HepG2 (cell line): ENCODE measurements around the gene CPB2. TPM values are rescaled to one million over a fixed set of nuclear protein-coding genes. Genes with fewer than 3 reads are reported as not detected.
A peak's percentile ranks its signal among the peaks of the same experiment; 100 is the strongest.

Experiments
- ATAC-seq: fragments of 200-7000 bp; cut with Tn5 transposase; 3 replicates; pipeline ENCODE4 v1.9.1; 2020; ENCODE audit warnings: mild to moderate bottlenecking, moderate library complexity
- BruUV-seq: library from RNA; stranded (reverse); fragments of 400-500 nt; replicated peaks from 2 replicates; lab custom pipeline; 2021; lab: Mats Ljungman, UMichigan
- CTCF ChIA-PET: fragments of 300-600 bp; formaldehyde crosslinking; extraction: SDS; loops from one replicate; lab custom pipeline; 2021; ENCODE audit warnings: low total read pairs, inconsistent platforms, low intra/inter-chr PET ratio; lab: Yijun Ruan, JAX
- POLR2A ChIA-PET: fragments of 350-600 bp; sonication (Branson Sonifier 250); formaldehyde crosslinking; loops from one replicate; lab custom pipeline; 2020; ENCODE audit warnings: antibody characterized with exemption, inconsistent platforms; lab: Yijun Ruan, JAX
- DNase-seq: peaks from one replicate; pipeline ENCODE4 v3.0.0-alpha.2; 2015; ENCODE audit warnings: low spot score
- FAIRE-seq: peaks from 3 replicates; lab custom pipeline; 2011; peaks lifted over from hg19 to GRCh38; lab: Jason Lieb, UNC
- H2AFZ ChIP-seq: one replicate; pipeline ENCODE4 v1.6.1; 2011; ENCODE audit warnings: low read length, inconsistent platforms
- H3K27ac ChIP-seq: fragments of 300-600 bp; 3 replicates; pipeline ENCODE4 v1.8.0; 2011; ENCODE audit warnings: mixed run types, mild to moderate bottlenecking, mixed read lengths, low read length, inconsistent platforms; ENCODE audit not compliant: insufficient read depth; ENCODE audit errors: extremely low read length
- H3K27me3 ChIP-seq, 2 experiments: fragments of 200-600 bp in 1 of 2; 2 replicates in 1 of 2; 3 replicates in 1 of 2; pipeline versions ENCODE4 v1.6.0 to v1.8.0; 2011; ENCODE audit warnings: low read length in 2 of 2, mild to moderate bottlenecking in 2 of 2, moderate library complexity in 2 of 2, inconsistent platforms in 1 of 2; ENCODE audit not compliant: insufficient read depth in 2 of 2, control insufficient read depth in 1 of 2
- H3K36me3 ChIP-seq, 2 experiments: fragments of 200-600 bp in 1 of 2; replicated peaks in 1 of 2; 2 replicates in 1 of 2; 3 replicates in 1 of 2; pipeline versions ENCODE4 v1.5.1 to v1.8.0; 2011; ENCODE audit warnings: low read length in 2 of 2, inconsistent platforms in 1 of 2; ENCODE audit not compliant: insufficient read depth in 2 of 2, control insufficient read depth in 1 of 2
- H3K4me1 ChIP-seq: 2 replicates; pipeline ENCODE4 v1.5.1; 2012; ENCODE audit warnings: low read length, inconsistent platforms; ENCODE audit not compliant: insufficient read depth
- H3K4me2 ChIP-seq: 2 replicates; pipeline ENCODE4 v1.6.0; 2011; ENCODE audit warnings: low read depth, low read length, inconsistent platforms
- H3K4me3 ChIP-seq, 3 experiments: fragments of 200-600 bp in 1 of 3; sonication (generic), shearing (Covaris generic) in 1 of 3; replicated peaks in 1 of 3; 2 replicates each; pipeline ENCODE4 v1.5.1; 2011 to 2016; ENCODE audit warnings: low read length in 3 of 3, inconsistent platforms in 2 of 3, low read depth in 2 of 3, mild to moderate bottlenecking in 2 of 3, control low read depth in 1 of 3, mixed read lengths in 1 of 3; ENCODE audit not compliant: insufficient read depth in 1 of 3
- H3K79me2 ChIP-seq: one replicate; pipeline ENCODE4 v1.6.1; 2011; ENCODE audit warnings: low read length, inconsistent platforms; ENCODE audit not compliant: insufficient read depth
- H3K9ac ChIP-seq: 2 replicates; pipeline ENCODE4 v1.6.0; 2011; ENCODE audit warnings: mild to moderate bottlenecking, low read depth, low read length, inconsistent platforms; ENCODE audit not compliant: insufficient read depth
- H3K9me3 ChIP-seq: 2 replicates; pipeline ENCODE4 v1.5.1; 2012; ENCODE audit warnings: mild to moderate bottlenecking, low read length
- H4K20me1 ChIP-seq: 2 replicates; pipeline ENCODE4 v1.6.0; 2011; ENCODE audit warnings: inconsistent platforms, mild to moderate bottlenecking, low read length, moderate library complexity; ENCODE audit not compliant: insufficient read depth
- BATF2 ChIP-seq: sonication (generic); formaldehyde crosslinking; IDR thresholded peaks from 2 replicates; pipeline ENCODE4 v1.8.0; 2022; ENCODE audit warnings: mild to moderate bottlenecking, missing genetic modification reagents, moderate library complexity
- CEBPB ChIP-seq: IDR thresholded peaks from 2 replicates; pipeline ENCODE4 v1.6.1; 2011; ENCODE audit warnings: low read depth, low read length, improper control_type of control experiment, borderline replicate concordance
- FOXM1 ChIP-seq: sonication (generic); formaldehyde crosslinking; IDR thresholded peaks from 2 replicates; pipeline ENCODE4 v1.5.0; 2020; ENCODE audit warnings: missing genetic modification reagents
- GFI1 ChIP-seq: sonication (generic); formaldehyde crosslinking; IDR thresholded peaks from 2 replicates; pipeline ENCODE4 v1.5.0; 2020; ENCODE audit warnings: missing genetic modification reagents, mild to moderate bottlenecking, borderline replicate concordance
- PTBP1 ChIP-seq: fragments of 200-400 bp; formaldehyde crosslinking; IDR thresholded peaks from 2 replicates; pipeline ENCODE4 v1.6.1; 2018; ENCODE audit warnings: low read length, low read depth; ENCODE audit not compliant: poor library complexity, severe bottlenecking
- REL ChIP-seq: sonication (generic); formaldehyde crosslinking; conservative IDR thresholded peaks from 2 replicates; pipeline ENCODE4 v1.8.0; 2022; ENCODE audit warnings: mild to moderate bottlenecking, missing genetic modification reagents, moderate library complexity
- SMARCE1 ChIP-seq: fragments of 450-650 bp; IDR thresholded peaks from 2 replicates; pipeline ENCODE4 v1.6.1; 2017; ENCODE audit warnings: borderline replicate concordance
- SUZ12 ChIP-seq: fragments of 150-350 bp; IDR thresholded peaks from 2 replicates; pipeline ENCODE4 v1.6.1; 2014; ENCODE audit warnings: low read depth, low read length
- THYN1 ChIP-seq: sonication (generic); formaldehyde crosslinking; IDR thresholded peaks from 2 replicates; pipeline ENCODE4 v1.8.1; 2023; ENCODE audit warnings: low read depth, mild to moderate bottlenecking, moderate library complexity, missing genetic modification reagents, borderline replicate concordance
- ZNF276 ChIP-seq: sonication (generic); formaldehyde crosslinking; IDR thresholded peaks from 2 replicates; pipeline ENCODE4 v1.4.0; 2020; ENCODE audit warnings: mild to moderate bottlenecking, low read depth, missing genetic modification reagents
- ZNF30 ChIP-seq: sonication (generic); formaldehyde crosslinking; IDR thresholded peaks from 2 replicates; pipeline ENCODE4 v1.5.0; 2020; ENCODE audit warnings: mild to moderate bottlenecking, missing genetic modification reagents
- ZNF496 ChIP-seq: sonication (generic); formaldehyde crosslinking; IDR thresholded peaks from 2 replicates; pipeline ENCODE4 v1.8.1; 2023; ENCODE audit warnings: mild to moderate bottlenecking, moderate library complexity, missing genetic modification reagents; ENCODE audit not compliant: insufficient replicate concordance
- ZNF770 ChIP-seq: sonication (generic); formaldehyde crosslinking; IDR thresholded peaks from 2 replicates; pipeline ENCODE4 v1.5.0; 2020; ENCODE audit warnings: mild to moderate bottlenecking, missing genetic modification reagents
- ZNF816 ChIP-seq: sonication (generic); formaldehyde crosslinking; IDR thresholded peaks from 2 replicates; pipeline ENCODE4 v1.8.0; 2022; ENCODE audit warnings: missing genetic modification reagents, mild to moderate bottlenecking, borderline replicate concordance
- WGBS: methylation state at CpG from one replicate; pipeline ENCODE4 v1.1.6; 2017; ENCODE audit warnings: low lambda C conversion rate; 5-methylcytosine and 5-hydroxymethylcytosine counted together
- in situ Hi-C: cut with HindIII; loops from 2 replicates; pipeline ENCODE4 v1.10.0; 2017; ENCODE audit warnings: low pct_unique_long_range_greater_than_20kb; ENCODE audit not compliant: extremely low pct_ligation_motif_present
- intact Hi-C: fragments of 100-400 bp; cut with micrococcal nuclease; formaldehyde crosslinking; loops from one replicate; pipeline ENCODE4 v1.10.0; 2022; ENCODE audit not compliant: unreplicated experiment
- polyA plus RNA-seq, 8 experiments: library from polyadenylated mRNA; depleted of rRNA in 3 of 8; stranded (reverse) in 7 of 8; unstranded in 1 of 8; fragments of >200 nt; fragmentation: Illumina TruSeq in 4 of 8; extraction: Trizol in 4 of 8; gene quantifications; 2 replicates each; pipeline versions ENCODE4 v1.2.1 to v1.2.3, GENCODE V29; 2011 to 2016; ENCODE audit warnings: low read depth in 4 of 8, missing spikeins in 1 of 8, mixed read lengths in 1 of 8; ENCODE audit not compliant: insufficient read depth in 1 of 8
- total RNA-seq, 5 experiments: library from RNA; depleted of rRNA; stranded (reverse); fragments of >200 nt; fragmentation: Illumina TruSeq; extraction: Trizol; gene quantifications; 2 replicates each; pipeline ENCODE4 v1.2.3, GENCODE V29; 2016; ENCODE audit warnings: low read depth in 1 of 5

The CPB2 gene
- total and polyA plus RNA-seq, 2 of the 13 experiments (the other 11 are each of a cell fraction or from before 2014, with no cell fraction given): 125 to 140 TPM

GRCh38 chr13:46025157-46025556, 79.7 kb downstream of the CPB2 start:
- no peak overlapping the region for H3K4me2 ChIP-seq
- 95% methylated on average over 4 of the region's 4 CpGs for WGBS
- in situ Hi-C loops: no loop called here
- peaks cover 4% of the 10 kb centered on the region; the same call in 1 of the 2 replicates for H3K9me3 ChIP-seq
- no peak for DNase-seq
- no peaks in the 10 kb centered on the region for H3K4me1 ChIP-seq
- H3K27ac ChIP-seq: no peak overlapping the region
- no peaks in the 10 kb centered on the region for H3K27me3 ChIP-seq
- no peak for ATAC-seq
- H3K4me3 ChIP-seq: no peak overlapping the region
- ChIA-PET CTCF (no interaction called here), POLR2A (no interaction called here)
- H3K9ac ChIP-seq: no peak overlapping the region
- no peaks in the 10 kb centered on the region for H4K20me1 ChIP-seq
- intact Hi-C loops: no loop called here
- peak; percentile 12 for FAIRE-seq
- TF ChIP-seq ZNF276 (CRISPR knock-in tag): no peak
- TF ChIP-seq ZNF816 (CRISPR knock-in tag): no peak
- peak; percentile 55; the same call in 1 of the 2 replicates for TF ChIP-seq CEBPB
- no peak overlapping the region for H2AFZ ChIP-seq
- peaks cover 20% of the 10 kb centered on the region for H3K79me2 ChIP-seq
- no TSS peak for BruUV-seq
- peaks cover 0 to 4% of the 10 kb centered on the region in 2 experiments; a peak in 1 of 5 replicates for H3K36me3 ChIP-seq

GRCh38 chr13:46022481-46022880, 82.4 kb downstream of the CPB2 start:
- no peak for DNase-seq
- H4K20me1 ChIP-seq: no peaks in the 10 kb centered on the region
- H3K27me3 ChIP-seq: no peaks in the 10 kb centered on the region
- no peaks in the 10 kb centered on the region for H3K9me3 ChIP-seq
- CTCF ChIA-PET: no interaction called here
- intact Hi-C loops: no loop called here
- no TSS peak for BruUV-seq
- no peak for ATAC-seq
- POLR2A ChIA-PET: no interaction called here
- no peak overlapping the region for H3K27ac ChIP-seq
- WGBS: 98% methylated on average over 2 of the region's 2 CpGs
- H3K4me2 ChIP-seq: no peak overlapping the region
- H2AFZ ChIP-seq: no peak overlapping the region
- no peak overlapping the region for H3K9ac ChIP-seq
- no peaks in the 10 kb centered on the region for H3K4me1 ChIP-seq
- no peak for FAIRE-seq
- H3K4me3 ChIP-seq: no peak overlapping the region
- peaks cover 1 to 14% of the 10 kb centered on the region in 2 experiments; a peak in 2 of 5 replicates for H3K36me3 ChIP-seq
- in situ Hi-C loops: no loop called here
- H3K79me2 ChIP-seq: peaks cover 12% of the 10 kb centered on the region
- no peak for TF ChIP-seq FOXM1 (CRISPR knock-in tag)
- TF ChIP-seq THYN1 (CRISPR knock-in tag): no peak
- no peak for TF ChIP-seq GFI1
- no peak for TF ChIP-seq SUZ12
- TF ChIP-seq PTBP1: no peak
- TF ChIP-seq ZNF30 (CRISPR knock-in tag): no peak
- no peak for TF ChIP-seq ZNF770 (CRISPR knock-in tag)
- no peak for TF ChIP-seq ZNF496 (CRISPR knock-in tag)
- no peak for TF ChIP-seq BATF2 (CRISPR knock-in tag)
- TF ChIP-seq SMARCE1: no peak
- no peak for TF ChIP-seq REL
